ENCODE results near the gene DCN. TPM values are rescaled to one million over a fixed set of nuclear protein-coding genes. Genes with fewer than 3 reads are reported as not detected.

Gene DCN
- total RNA-seq, 2 donors from 2014 or later: 104 to 404 TPM

GRCh38 chr12:91109148-91109564, 73.5 kb downstream of the DCN start:
- Histone ChIP-seq H3K27me3 (replicated peaks; ENCODE audit: insufficient read depth) (no peaks in the 10 kb centered on the region), H3K27ac (no peak overlapping the region), H3K9me3 (no peaks in the 10 kb centered on the region), H3K4me1 (replicated peaks) (no peaks in the 10 kb centered on the region), H3K36me3 (no peaks in the 10 kb centered on the region), H3K4me3 (no peak overlapping the region)
- 25% methylated on average over 7 of the region's 7 CpGs for WGBS
- TF ChIP-seq POLR2A (IDR thresholded peaks at IDR 0.05): no peak
- peak in 3 of 4 experiments; percentile 57 to 59 (median 58) for TF ChIP-seq CTCF (IDR thresholded peaks at IDR 0.05)
- peak; percentile 27 for DNase-seq (ENCODE audit: low spot score)
- intact Hi-C loops (cut with DNase I): no loop called here

GRCh38 chr12:91108196-91108755, 74.3 kb downstream of the DCN start:
- TF ChIP-seq CTCF (IDR thresholded peaks at IDR 0.05): no peak
- TF ChIP-seq POLR2AphosphoS5 (IDR thresholded peaks at IDR 0.05): no peak
- TF ChIP-seq POLR2A (IDR thresholded peaks at IDR 0.05): no peak
- Histone ChIP-seq H3K36me3 (no peaks in the 10 kb centered on the region), H3K27ac (no peak overlapping the region), H3K4me3 (no peak overlapping the region), H3K27me3 (replicated peaks; ENCODE audit: insufficient read depth) (no peaks in the 10 kb centered on the region), H3K9me3 (no peaks in the 10 kb centered on the region), H3K4me1 (replicated peaks) (no peaks in the 10 kb centered on the region)
- DNase-seq (ENCODE audit: low spot score): no peak
- 81% methylated on average over 5 of the region's 5 CpGs for WGBS
- intact Hi-C loops (cut with DNase I): no loop called here

- no peak for DNase-seq (ENCODE audit: low spot score)
- H3K4me1 ChIP-seq (replicated peaks): no peaks in the 10 kb centered on the region
- TF ChIP-seq POLR2AphosphoS5 (IDR thresholded peaks at IDR 0.05) (no peak), POLR2A (IDR thresholded peaks at IDR 0.05) (no peak), CTCF (IDR thresholded peaks at IDR 0.05) (no peak)
- no peaks in the 10 kb centered on the region for H3K27me3 ChIP-seq (replicated peaks; ENCODE audit: insufficient read depth)
- intact Hi-C loops (cut with DNase I): no loop called here
- H3K9me3 ChIP-seq: no peaks in the 10 kb centered on the region
- H3K27ac ChIP-seq: no peak overlapping the region
- H3K36me3 ChIP-seq: no peaks in the 10 kb centered on the region
- no peak overlapping the region for H3K4me3 ChIP-seq
Measured at GRCh38 chr12:91106283-91106682, 76.3 kb downstream of the DCN start.

GRCh38 chr12:91105807-91106206, 76.8 kb downstream of the DCN start:
- Histone ChIP-seq H3K9me3 (no peaks in the 10 kb centered on the region), H3K36me3 (no peaks in the 10 kb centered on the region), H3K27me3 (replicated peaks; ENCODE audit: insufficient read depth) (no peaks in the 10 kb centered on the region), H3K4me1 (replicated peaks) (no peaks in the 10 kb centered on the region), H3K27ac (no peak overlapping the region), H3K4me3 (no peak overlapping the region)
- intact Hi-C loops (cut with DNase I): no loop called here
- WGBS: 71% methylated on average over 5 of the region's 5 CpGs
- TF ChIP-seq POLR2AphosphoS5 (IDR thresholded peaks at IDR 0.05) (no peak), POLR2A (IDR thresholded peaks at IDR 0.05) (no peak), CTCF (IDR thresholded peaks at IDR 0.05) (no peak)
- no peak for DNase-seq (ENCODE audit: low spot score)

GRCh38 chr12:91104812-91105466, 77.7 kb downstream of the DCN start:
- no peak for DNase-seq (ENCODE audit: low spot score)
- Histone ChIP-seq H3K36me3 (no peaks in the 10 kb centered on the region), H3K9me3 (no peaks in the 10 kb centered on the region), H3K27me3 (replicated peaks; ENCODE audit: insufficient read depth) (no peaks in the 10 kb centered on the region), H3K27ac (no peak overlapping the region), H3K4me1 (replicated peaks) (no peaks in the 10 kb centered on the region), H3K4me3 (no peak overlapping the region)
- TF ChIP-seq POLR2AphosphoS5 (IDR thresholded peaks at IDR 0.05): no peak
- no peak for TF ChIP-seq CTCF (IDR thresholded peaks at IDR 0.05)
- TF ChIP-seq POLR2A (IDR thresholded peaks at IDR 0.05): no peak
- WGBS: 68% methylated on average over 1 of the region's 1 CpG
- intact Hi-C loops (cut with DNase I): no loop called here

Data from prostate gland (tissue), 2 donors.